Mucosa of rectum (tissue), 2 donors: ENCODE measurements around the gene DZANK1.
"Not testable (repeated sequence)": the region's sequence is repeated elsewhere in the genome, so short reads cannot be mapped to it uniquely, and the experiment has no call there.

ENCODE experiments used
- H3K27ac ChIP-seq, 2 donors: one replicate each; pipeline ENCODE4 v1.7.0; 2013; ENCODE audit warnings: inconsistent platforms in 2 of 2, low read depth in 2 of 2, low read length in 2 of 2
- H3K27me3 ChIP-seq, 2 donors: one replicate each; pipeline ENCODE4 v1.7.0; 2013; ENCODE audit warnings: low read length in 2 of 2; ENCODE audit not compliant: control insufficient read depth in 2 of 2, insufficient read depth in 2 of 2
- H3K36me3 ChIP-seq, 2 donors: one replicate each; pipeline ENCODE4 v1.7.0; 2013; ENCODE audit warnings: low read length in 2 of 2; ENCODE audit not compliant: control insufficient read depth in 2 of 2, insufficient read depth in 2 of 2
- H3K4me1 ChIP-seq, 2 donors: one replicate each; pipeline ENCODE4 v1.7.0; 2013; ENCODE audit warnings: low read length in 2 of 2, mild to moderate bottlenecking in 1 of 2; ENCODE audit not compliant: control insufficient read depth in 2 of 2, insufficient read depth in 2 of 2
- H3K4me3 ChIP-seq, 2 donors: one replicate each; pipeline ENCODE4 v1.7.0; 2013; ENCODE audit warnings: low read length in 2 of 2
- H3K9ac ChIP-seq, 2 donors: one replicate each; pipeline ENCODE4 v1.7.0; 2013; ENCODE audit warnings: low read length in 2 of 2, low read depth in 1 of 2, mild to moderate bottlenecking in 1 of 2
- H3K9me3 ChIP-seq, 2 donors: one replicate each; pipeline ENCODE4 v1.7.0; 2013; ENCODE audit warnings: low read length in 2 of 2; ENCODE audit not compliant: control insufficient read depth in 2 of 2
- donor health status: healthy.
- donor health status: Normal muscosa, but diverticular disease.

Gene DZANK1

DNA sequence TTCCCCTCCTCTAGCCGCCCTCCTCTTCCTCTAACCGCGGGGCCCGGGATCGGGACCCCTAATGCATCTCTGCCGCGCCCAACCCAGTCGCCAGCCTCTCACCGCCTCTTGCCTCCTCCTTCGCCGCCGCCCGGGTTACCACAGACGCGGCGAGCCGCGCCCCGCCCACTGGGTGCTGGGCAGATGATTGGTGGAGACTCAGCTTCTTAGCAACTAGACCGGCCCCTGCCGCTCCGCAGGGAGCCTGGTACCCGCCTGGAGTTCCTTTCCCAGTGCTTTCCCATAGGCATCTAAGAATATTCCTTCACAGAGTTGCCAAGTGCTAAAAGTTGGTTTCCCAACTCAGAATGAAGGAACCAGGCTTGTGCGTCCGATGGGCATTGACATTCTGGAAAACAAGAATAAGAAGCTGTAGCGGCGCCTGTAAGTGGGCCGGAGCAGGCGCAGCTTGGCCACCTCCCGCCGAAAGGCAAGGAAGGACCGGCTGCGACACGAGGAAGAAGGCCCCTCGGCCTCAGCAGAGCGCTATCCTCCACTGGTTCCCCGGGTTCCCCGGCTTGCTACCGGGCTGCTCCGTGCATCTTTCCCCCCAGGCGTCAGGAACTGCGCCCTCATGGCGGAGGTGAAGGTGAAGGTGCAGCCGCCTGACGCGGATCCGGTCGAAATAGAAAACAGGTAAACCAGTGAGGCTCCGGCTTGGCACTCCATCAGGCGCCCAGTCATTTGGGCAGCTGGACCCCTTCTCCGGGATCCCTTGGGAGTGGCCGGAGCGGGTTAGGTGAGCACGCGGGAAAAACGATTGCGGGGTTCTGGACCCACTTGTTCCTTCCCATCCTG is at the start of gene DZANK1, which contains the start of gene POLR3F:
Gene DZANK1 (minus strand): TSS at position 137 of the 837 bp plus-strand sequence. CDS start 1,672 bp downstream, outside the sequence.
Gene POLR3F (plus strand): TSS at position 497 of the 837 bp plus-strand sequence. CDS start 117 bp downstream, at position 614.
- Histone ChIP-seq H3K9ac (peak within 1 kb of the TSS; percentile 48 to 69), H3K4me3 (peak within 1 kb of the TSS; percentile 80 to 95), H3K27me3 (no peaks in the 10 kb centered on the region), H3K27ac (peak within 1 kb of the TSS; percentile 76 to 79), H3K9me3 (no peaks in the 10 kb centered on the region), H3K36me3 (peaks cover 7 to 16% of the 10 kb centered on the region in 2 donors), H3K4me1 (peaks cover 9 to 10% of the 10 kb centered on the region in 2 donors)

DNA sequence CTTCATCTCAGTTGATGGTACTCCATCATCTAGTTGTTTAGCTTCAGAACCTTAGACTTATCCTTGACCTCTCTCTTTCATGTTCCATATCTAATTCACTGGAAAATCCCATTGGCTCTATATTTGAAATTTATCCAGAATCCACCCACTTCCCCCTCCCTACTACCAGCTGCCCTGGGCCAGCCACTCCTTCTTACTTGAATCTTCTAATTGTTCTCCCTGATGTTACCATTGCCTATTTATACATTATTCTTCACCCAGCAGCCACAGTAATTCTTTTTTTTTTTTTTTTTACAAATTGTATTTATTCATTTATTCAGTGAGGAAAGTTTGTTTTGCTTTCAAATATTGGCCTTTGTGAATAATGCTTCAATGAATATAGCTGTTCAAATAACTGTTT is 49.1 kb upstream of the DZANK1 start:
- Histone ChIP-seq H3K27me3 (no peaks in the 10 kb centered on the region), H3K4me3 (no peak overlapping the region), H3K9ac (no peak overlapping the region), H3K4me1 (no peaks in the 10 kb centered on the region), H3K9me3 (no peaks in the 10 kb centered on the region), H3K27ac (no peak overlapping the region), H3K36me3 (peaks cover 20 to 30% of the 10 kb centered on the region in 2 donors)

DNA sequence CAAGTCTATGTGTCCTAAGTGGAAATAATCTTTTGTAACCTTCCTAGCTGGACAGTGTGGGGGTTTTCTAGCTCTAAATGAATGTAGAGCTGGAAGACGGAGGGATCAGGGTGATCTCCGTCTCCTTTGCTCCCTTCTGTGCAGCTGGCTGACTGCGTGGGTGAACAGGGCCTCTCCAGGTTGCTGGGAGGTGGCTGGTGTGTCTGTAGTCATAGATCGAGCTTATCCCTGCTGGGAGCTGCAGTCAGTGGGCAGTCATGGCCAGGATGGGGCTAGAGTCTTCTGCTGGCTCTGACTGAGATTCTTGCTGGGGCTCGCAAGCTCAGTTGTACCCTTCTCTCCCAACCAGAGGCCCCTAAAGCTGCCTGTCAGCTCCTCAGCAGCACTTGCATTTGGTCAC is 47.3 kb upstream of the DZANK1 start:
- Histone ChIP-seq H3K9me3 (no peaks in the 10 kb centered on the region), H3K9ac (no peak overlapping the region), H3K27ac (no peak overlapping the region), H3K4me3 (no peak overlapping the region), H3K36me3 (peaks cover 29 to 36% of the 10 kb centered on the region in 2 donors), H3K27me3 (no peaks in the 10 kb centered on the region), H3K4me1 (no peaks in the 10 kb centered on the region)

DNA sequence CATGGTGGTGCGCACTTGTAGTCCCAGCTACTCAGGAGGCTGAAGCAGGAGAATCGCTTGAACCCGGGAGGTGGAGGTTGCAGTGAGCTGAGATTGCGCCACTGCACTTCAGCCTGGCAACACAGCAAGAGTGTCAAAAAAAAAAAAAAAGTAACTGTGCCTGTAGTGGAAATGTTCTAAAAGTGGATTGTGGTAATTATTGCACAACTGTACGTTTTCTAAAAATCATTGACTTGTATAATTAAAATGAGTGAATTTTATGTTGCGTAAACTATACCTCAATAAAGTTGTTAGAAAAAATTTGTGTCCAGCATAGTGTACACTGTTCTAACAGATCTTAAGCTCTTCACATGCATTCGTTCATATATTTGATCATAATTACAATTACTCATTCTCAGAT is 46.4 kb upstream of the DZANK1 start:
- no peak overlapping the region for H3K9ac ChIP-seq
- no peak overlapping the region for H3K4me3 ChIP-seq
- H3K4me1 ChIP-seq = peaks cover 0 to 8% of the 10 kb centered on the region in 2 donors
- H3K27ac ChIP-seq = no peak overlapping the region
- no peaks in the 10 kb centered on the region for H3K27me3 ChIP-seq
- H3K9me3 ChIP-seq = no peaks in the 10 kb centered on the region
- peaks cover 29 to 36% of the 10 kb centered on the region in 2 donors for H3K36me3 ChIP-seq

DNA sequence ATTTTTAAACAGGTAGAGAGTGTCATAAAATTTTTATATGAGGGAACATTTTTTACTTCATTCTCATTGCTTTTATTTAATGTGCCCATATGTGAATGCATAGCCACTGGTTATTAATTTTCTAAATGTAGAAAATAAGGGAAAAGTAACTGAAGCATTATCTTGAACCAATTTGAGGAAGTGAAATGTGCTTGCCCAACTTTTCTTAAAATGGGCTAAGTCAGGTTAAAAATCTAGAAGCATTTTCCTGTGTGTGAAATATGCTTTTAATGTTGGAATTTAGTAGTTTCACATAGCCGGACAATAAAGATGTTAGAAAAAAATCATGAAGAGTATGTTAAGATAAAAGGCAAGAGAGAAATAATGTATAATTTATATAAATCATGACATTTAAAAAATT is 44.7 kb upstream of the DZANK1 start:
- Histone ChIP-seq H3K9me3 (no peaks in the 10 kb centered on the region), H3K27ac (no peak overlapping the region), H3K4me3 (no peak overlapping the region), H3K27me3 (no peaks in the 10 kb centered on the region), H3K9ac (no peak overlapping the region), H3K36me3 (peaks cover 29 to 30% of the 10 kb centered on the region in 2 donors), H3K4me1 (peaks cover 3 to 14% of the 10 kb centered on the region in 2 donors)

DNA sequence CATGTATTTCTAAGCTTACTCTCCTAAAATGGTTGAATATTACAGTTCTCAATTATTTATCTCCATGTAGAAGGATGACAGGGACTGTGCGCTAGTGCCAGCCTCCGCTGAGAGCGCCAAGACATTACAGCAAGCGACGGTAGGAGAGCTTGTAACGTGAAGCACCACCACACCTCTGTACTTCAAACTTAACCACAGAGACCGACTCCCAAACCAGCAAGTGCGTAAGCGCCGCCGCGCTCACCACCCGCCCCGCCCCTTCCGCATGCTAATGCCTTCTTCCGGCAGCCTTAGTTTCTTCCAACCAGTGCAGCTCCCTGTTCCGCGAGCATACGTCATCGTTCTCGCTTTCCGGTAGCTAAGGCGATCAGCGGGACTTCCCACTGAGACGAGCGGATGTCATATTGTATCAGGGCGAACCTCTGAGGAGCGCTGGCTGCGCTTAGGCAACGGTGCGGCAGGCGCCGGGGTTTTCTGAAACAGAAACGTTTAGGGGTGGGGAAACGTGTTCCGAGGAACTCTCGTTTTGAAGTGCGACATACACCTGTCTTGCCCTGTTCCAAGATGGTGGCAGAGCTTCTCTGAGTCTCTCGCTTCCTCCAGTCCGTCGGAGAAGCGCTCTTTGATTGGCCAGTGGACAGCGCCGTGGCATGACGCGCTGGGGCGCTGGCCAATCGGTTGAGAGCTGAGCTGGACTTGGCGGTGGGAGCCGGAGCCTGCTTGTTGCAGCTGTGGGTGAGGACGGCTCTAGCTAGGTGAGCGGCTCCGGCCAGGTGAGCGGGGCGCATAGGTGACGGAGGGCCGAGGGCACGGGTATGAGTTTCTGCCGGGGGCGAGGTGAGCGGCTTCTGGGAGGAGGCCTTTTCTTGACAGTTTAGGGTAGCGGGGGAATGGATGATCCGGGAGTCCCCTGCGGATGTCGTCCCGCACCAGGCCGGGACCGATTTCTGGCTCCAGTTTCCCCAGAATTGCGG is 40.7 kb upstream of the DZANK1 start, which contains the start of gene SEC23B:
Gene SEC23B (plus strand): TSS at position 723 of the 974 bp plus-strand sequence. CDS start 2,896 bp downstream, outside the sequence.
- H3K4me3 ChIP-seq = peak within 1 kb of the TSS; percentile 99
- H3K27me3 ChIP-seq = no peaks in the 10 kb centered on the region
- peaks cover 8 to 12% of the 10 kb centered on the region in 2 donors for H3K36me3 ChIP-seq
- peak within 1 kb of the TSS; percentile 98 to 99 for H3K9ac ChIP-seq
- peaks cover 3 to 14% of the 10 kb centered on the region in 2 donors for H3K4me1 ChIP-seq
- no peaks in the 10 kb centered on the region for H3K9me3 ChIP-seq
- peak within 1 kb of the TSS; percentile 99 to 100 for H3K27ac ChIP-seq

DNA sequence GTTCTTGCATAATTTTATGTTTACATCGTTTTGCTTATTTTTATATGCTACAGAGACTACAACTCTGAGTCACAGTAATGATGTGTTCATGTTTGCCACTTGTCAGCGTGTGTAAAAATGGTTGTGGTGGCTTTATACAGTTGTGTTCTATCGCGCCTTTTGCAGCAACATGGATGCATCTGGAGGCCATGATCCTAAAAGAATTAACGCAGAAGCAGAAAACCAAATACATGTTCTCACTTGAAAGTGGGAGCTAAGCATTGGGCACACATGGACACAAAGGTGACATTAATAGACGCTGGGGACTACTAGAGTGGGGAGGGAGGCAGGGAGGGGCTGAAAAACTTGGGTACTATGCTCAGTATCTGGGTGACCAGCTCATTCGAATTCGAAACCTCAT is 39.9 kb upstream of the DZANK1 start:
- Histone ChIP-seq H3K4me1 (peaks cover 3 to 14% of the 10 kb centered on the region in 2 donors), H3K9ac (peak overlapping the region; percentile 98 to 99), H3K9me3 (no peaks in the 10 kb centered on the region), H3K27me3 (no peaks in the 10 kb centered on the region), H3K36me3 (peaks cover 7 to 9% of the 10 kb centered on the region in 2 donors), H3K27ac (peak overlapping the region; percentile 99 to 100), H3K4me3 (peak overlapping the region; percentile 99)

DNA sequence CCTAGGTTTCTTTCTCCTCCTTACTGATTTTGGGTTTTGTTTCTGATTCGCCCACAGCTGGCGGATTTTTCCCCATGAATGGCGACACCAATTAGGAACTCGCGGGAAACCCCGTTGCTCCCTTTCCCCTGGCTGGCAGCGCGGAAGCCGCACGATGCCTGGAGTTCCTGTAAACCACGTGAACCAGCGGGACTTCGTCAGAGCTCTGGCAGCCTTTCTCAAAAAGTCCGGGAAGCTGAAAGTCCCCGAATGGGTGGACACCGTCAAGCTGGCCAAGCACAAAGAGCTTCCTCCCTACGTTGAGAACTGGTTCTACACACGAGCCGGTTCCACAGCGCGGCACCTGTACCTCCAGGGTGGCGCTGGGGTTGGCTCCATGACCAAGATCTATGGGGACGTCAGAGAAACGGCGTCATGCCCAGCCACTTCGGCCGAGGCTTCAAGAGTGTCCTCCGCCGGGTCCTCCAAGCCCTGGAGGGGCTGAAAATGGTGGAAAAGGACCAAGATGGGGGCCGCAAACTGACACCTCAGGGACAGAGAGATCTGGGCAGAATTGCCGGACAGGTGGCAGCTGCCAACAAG is 37.7 kb upstream of the DZANK1 start:
- Histone ChIP-seq H3K36me3 (no peaks in the 10 kb centered on the region), H3K27ac (no peak overlapping the region), H3K27me3 (no peaks in the 10 kb centered on the region), H3K9ac (no peak overlapping the region), H3K9me3 (no peaks in the 10 kb centered on the region), H3K4me1 (peaks cover 3 to 14% of the 10 kb centered on the region in 2 donors), H3K4me3 (no peak overlapping the region)

DNA sequence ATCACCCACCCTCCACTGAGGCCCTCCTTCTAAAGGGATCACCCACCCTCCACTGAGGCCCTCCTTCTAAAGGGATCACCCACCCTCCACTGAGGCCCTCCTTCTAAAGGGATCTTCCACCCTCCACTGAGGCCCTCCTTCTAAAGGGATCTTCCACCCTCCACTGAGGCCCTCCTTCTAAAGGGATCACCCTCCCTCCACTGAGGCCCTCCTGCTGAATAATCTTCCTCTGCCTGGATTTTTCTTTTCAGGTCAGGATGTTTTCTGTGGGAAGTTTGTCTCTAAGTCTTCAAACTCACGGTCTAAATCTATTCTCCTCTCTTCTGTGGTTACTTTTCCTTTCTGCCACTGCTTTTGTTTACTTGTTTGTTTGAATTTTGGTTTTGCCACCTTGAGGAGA is 34.8 kb upstream of the DZANK1 start:
- H3K4me3 ChIP-seq, H3K9ac ChIP-seq, H3K27me3 ChIP-seq, H3K4me1 ChIP-seq, H3K9me3 ChIP-seq, H3K36me3 ChIP-seq, H3K27ac ChIP-seq: not testable (repeated sequence)
